HCT116 (cell line): ENCODE results near the gene USP24.

Experiments
- POLR2AphosphoS5 ChIP-seq: IDR thresholded peaks from 2 replicates; pipeline ENCODE4 v1.6.1; 2011; ENCODE audit warnings: mild to moderate bottlenecking, low read depth, low read length, moderate library complexity
- SIN3A ChIP-seq: IDR thresholded peaks from 2 replicates; pipeline ENCODE4 v1.6.1; 2012; ENCODE audit warnings: low read depth
- SP1 ChIP-seq: IDR thresholded peaks from 2 replicates; pipeline ENCODE4 v1.6.1; 2012; ENCODE audit warnings: low read depth
- TF ChIP-seq, protein P1 (sequence below), 3 experiments: fragments of 200-600 bp in 1 of 3; sonication (generic) in 1 of 3; IDR thresholded peaks in 2 of 3; conservative IDR thresholded peaks in 1 of 3; 2 replicates each; pipeline ENCODE4 v1.5.1; 2012 to 2017; ENCODE audit warnings: low read depth in 2 of 3, low read length in 2 of 3, antibody characterized with exemption in 1 of 3, borderline replicate concordance in 1 of 3, control low read depth in 1 of 3, mild to moderate bottlenecking in 1 of 3, mixed read lengths in 1 of 3, mixed run types in 1 of 3, moderate library complexity in 1 of 3; ENCODE audit not compliant: insufficient read depth in 1 of 3
- TF ChIP-seq, protein P2 (sequence below): IDR thresholded peaks from 2 replicates; pipeline ENCODE4 v1.6.1; 2012

GRCh38 chr1:55033265-55033614 is 181.9 kb downstream of the USP24 start:
- TF ChIP-seq, protein P1, sequence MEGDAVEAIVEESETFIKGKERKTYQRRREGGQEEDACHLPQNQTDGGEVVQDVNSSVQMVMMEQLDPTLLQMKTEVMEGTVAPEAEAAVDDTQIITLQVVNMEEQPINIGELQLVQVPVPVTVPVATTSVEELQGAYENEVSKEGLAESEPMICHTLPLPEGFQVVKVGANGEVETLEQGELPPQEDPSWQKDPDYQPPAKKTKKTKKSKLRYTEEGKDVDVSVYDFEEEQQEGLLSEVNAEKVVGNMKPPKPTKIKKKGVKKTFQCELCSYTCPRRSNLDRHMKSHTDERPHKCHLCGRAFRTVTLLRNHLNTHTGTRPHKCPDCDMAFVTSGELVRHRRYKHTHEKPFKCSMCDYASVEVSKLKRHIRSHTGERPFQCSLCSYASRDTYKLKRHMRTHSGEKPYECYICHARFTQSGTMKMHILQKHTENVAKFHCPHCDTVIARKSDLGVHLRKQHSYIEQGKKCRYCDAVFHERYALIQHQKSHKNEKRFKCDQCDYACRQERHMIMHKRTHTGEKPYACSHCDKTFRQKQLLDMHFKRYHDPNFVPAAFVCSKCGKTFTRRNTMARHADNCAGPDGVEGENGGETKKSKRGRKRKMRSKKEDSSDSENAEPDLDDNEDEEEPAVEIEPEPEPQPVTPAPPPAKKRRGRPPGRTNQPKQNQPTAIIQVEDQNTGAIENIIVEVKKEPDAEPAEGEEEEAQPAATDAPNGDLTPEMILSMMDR (IDR thresholded peaks at IDR 0.05 in 2 of 3, conservative IDR thresholded peaks at IDR 0.05 in 1 of 3; ENCODE audit: borderline replicate concordance in 1 of 3, insufficient read depth in 1 of 3, low read depth in 2 of 3, low read length in 2 of 3): no peak
- TF ChIP-seq, protein P2, sequence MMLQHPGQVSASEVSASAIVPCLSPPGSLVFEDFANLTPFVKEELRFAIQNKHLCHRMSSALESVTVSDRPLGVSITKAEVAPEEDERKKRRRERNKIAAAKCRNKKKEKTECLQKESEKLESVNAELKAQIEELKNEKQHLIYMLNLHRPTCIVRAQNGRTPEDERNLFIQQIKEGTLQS: no peak
- TF ChIP-seq POLR2AphosphoS5: no peak
- TF ChIP-seq SIN3A: no peak
- no peak for TF ChIP-seq SP1
